HG02610 (cell line): Measurements from ENCODE around the gene CFAP161.

Experiments used
- ATAC-seq: cut with Tn5 transposase; IDR thresholded peaks from one replicate; pipeline ENCODE4 v1.9.1; 2021; ENCODE audit warnings: mild to moderate bottlenecking, moderate library complexity; ENCODE audit not compliant: unreplicated experiment

The CFAP161 gene

GRCh38 chr15:81182031-81182755 lies 48.1 kb downstream of the CFAP161 start:
- no peak for ATAC-seq

- no peak for ATAC-seq
These were observed 48.8 kb downstream of the CFAP161 start for GRCh38 chr15:81182756-81183438.

GRCh38 chr15:81183439-81183775 lies 49.3 kb downstream of the CFAP161 start:
- ATAC-seq: no peak

- no peak for ATAC-seq
These were observed 50.1 kb downstream of the CFAP161 start for GRCh38 chr15:81184188-81184587.

GRCh38 chr15:81185631-81186295 lies 51.7 kb downstream of the CFAP161 start:
- no peak for ATAC-seq

GRCh38 chr15:81188354-81188753 lies 54.3 kb downstream of the CFAP161 start:
- no peak for ATAC-seq

GRCh38 chr15:81189583-81190283 lies 55.7 kb downstream of the CFAP161 start:
- no peak for ATAC-seq

GRCh38 chr15:81190922-81191507 lies 56.9 kb downstream of the CFAP161 start:
- ATAC-seq: no peak

- no peak for ATAC-seq
These were observed 57.6 kb downstream of the CFAP161 start for GRCh38 chr15:81191701-81192100.

GRCh38 chr15:81194723-81195122 lies 60.7 kb downstream of the CFAP161 start:
- ATAC-seq: no peak

GRCh38 chr15:81195339-81195864 lies 61.3 kb downstream of the CFAP161 start:
- no peak for ATAC-seq

- no peak for ATAC-seq
These were observed 62.6 kb downstream of the CFAP161 start, which contains the start of gene IL16 for GRCh38 chr15:81196576-81197254. IL16 (plus strand) TSS chr15:81196879; CDS start chr15:81225400, 28,521 bp downstream.

GRCh38 chr15:81197255-81197630 lies 63.2 kb downstream of the CFAP161 start:
- no peak for ATAC-seq

- no peak for ATAC-seq
These were observed 63.7 kb downstream of the CFAP161 start for GRCh38 chr15:81197688-81198281.
